Measurements from ENCODE around the gene ANKRD10. TPM values are rescaled to one million over a fixed set of nuclear protein-coding genes. Genes with fewer than 3 reads are reported as not detected.

Gene ANKRD10
- total RNA-seq, 4 donors from 2014 or later = 89.6 to 120 (median 110) TPM

DNA sequence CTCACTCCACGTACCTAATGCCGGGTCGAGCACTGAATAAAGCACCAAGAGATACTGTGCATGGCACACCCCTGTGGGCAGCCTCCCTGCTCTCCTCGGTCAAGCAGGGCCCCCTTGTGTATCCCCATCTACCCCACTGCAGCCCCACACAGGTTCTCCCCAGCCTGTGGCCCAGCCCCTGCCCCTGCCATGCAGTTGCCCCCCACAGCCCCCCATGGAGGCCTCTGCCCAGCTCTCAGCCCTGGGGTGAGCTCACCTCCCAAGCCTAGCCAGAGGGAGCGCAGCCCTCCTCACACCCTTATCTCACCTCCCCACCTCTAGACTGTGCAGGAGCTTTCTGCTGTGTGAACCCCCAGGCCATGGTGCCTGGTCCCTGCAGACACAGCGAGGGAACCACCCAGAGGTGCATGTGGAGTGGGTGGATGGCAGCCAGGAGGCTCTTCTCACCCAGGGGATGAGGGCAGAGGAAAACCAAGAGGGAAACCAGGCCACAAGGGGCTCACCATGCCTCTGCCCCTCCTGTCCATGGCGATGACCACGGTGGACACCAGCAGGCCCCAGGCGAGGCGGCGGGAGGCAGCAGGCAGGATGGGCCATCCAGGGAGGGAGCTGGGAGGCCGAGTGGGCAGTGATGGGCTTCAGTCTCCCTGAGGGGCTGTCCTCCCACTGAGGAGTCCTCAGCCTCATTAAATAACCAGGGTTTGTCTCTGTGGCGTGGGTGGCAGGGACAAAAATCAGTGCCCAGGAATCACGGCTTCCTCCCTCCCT lies 83.2 kb downstream of the ANKRD10 start:
- intact Hi-C loops (cut with DNase I) = no loop called here
- WGBS = 95% methylated on average over 14 of the region's 14 CpGs

DNA sequence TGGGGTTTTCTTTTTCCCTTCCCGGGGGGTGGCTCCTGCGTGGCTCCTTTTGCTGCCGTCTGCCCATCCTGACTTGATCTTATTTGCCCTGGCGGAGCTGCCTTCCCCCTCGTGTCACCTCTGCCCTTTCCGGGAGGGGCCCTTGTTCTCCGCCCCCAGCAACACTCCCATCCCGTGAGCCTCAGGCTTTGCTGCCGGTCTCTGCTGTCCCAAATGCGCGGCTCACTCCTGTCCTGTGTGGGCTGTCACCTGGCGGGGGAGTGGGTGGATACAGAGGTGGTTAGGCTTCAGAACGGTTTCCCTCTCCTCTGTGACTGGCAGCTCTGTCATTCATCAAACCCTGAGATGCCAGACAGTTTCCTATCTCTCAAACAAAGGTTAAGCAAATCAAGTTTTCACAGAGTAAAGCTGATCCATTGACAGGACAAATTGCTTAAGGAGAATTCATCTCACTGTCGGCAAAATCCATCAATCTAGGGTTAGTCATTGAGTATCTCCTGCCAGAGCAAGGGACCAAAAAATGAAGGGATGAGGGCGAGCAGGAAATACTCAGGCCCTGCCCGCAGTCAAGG lies 84.0 kb downstream of the ANKRD10 start:
- TF ChIP-seq, protein P1, sequence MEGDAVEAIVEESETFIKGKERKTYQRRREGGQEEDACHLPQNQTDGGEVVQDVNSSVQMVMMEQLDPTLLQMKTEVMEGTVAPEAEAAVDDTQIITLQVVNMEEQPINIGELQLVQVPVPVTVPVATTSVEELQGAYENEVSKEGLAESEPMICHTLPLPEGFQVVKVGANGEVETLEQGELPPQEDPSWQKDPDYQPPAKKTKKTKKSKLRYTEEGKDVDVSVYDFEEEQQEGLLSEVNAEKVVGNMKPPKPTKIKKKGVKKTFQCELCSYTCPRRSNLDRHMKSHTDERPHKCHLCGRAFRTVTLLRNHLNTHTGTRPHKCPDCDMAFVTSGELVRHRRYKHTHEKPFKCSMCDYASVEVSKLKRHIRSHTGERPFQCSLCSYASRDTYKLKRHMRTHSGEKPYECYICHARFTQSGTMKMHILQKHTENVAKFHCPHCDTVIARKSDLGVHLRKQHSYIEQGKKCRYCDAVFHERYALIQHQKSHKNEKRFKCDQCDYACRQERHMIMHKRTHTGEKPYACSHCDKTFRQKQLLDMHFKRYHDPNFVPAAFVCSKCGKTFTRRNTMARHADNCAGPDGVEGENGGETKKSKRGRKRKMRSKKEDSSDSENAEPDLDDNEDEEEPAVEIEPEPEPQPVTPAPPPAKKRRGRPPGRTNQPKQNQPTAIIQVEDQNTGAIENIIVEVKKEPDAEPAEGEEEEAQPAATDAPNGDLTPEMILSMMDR (IDR thresholded peaks at IDR 0.05) = no peak
- TF ChIP-seq EP300 (IDR thresholded peaks at IDR 0.05) = no peak
- no peak for TF ChIP-seq POLR2AphosphoS5 (IDR thresholded peaks at IDR 0.05)
- TF ChIP-seq POLR2A (IDR thresholded peaks at IDR 0.05; ENCODE audit: low read depth) = no peak
- Histone ChIP-seq H3K27ac (replicated peaks in 1 of 4) (no peak overlapping the region), H3K4me3 (no peak overlapping the region), H3K9me3 (no peaks in the 10 kb centered on the region), H3K27me3 (peaks cover 0 to 27% (median 0%) of the 10 kb centered on the region in 4 donors), H3K4me1 (no peaks in the 10 kb centered on the region), H3K36me3 (no peaks in the 10 kb centered on the region)
- 75% methylated on average over 16 of the region's 16 CpGs for WGBS
- intact Hi-C loops (cut with DNase I) = no loop called here
- no peak for DNase-seq (ENCODE audit: extremely low spot score)

More for the DNA sequence above, 83.2 kb downstream of the ANKRD10 start:
- no peak for DNase-seq (ENCODE audit: extremely low spot score)
- Histone ChIP-seq H3K27me3 (peaks cover 0 to 27% (median 0%) of the 10 kb centered on the region in 4 donors), H3K9me3 (no peaks in the 10 kb centered on the region), H3K4me3 (no peak overlapping the region), H3K27ac (replicated peaks in 1 of 4) (no peak overlapping the region), H3K4me1 (no peaks in the 10 kb centered on the region), H3K36me3 (no peaks in the 10 kb centered on the region)
- TF ChIP-seq, protein P1 (IDR thresholded peaks at IDR 0.05) = no peak
- TF ChIP-seq EP300 (IDR thresholded peaks at IDR 0.05) = no peak
- no peak for TF ChIP-seq POLR2AphosphoS5 (IDR thresholded peaks at IDR 0.05)
- no peak for TF ChIP-seq POLR2A (IDR thresholded peaks at IDR 0.05; ENCODE audit: low read depth)

DNA sequence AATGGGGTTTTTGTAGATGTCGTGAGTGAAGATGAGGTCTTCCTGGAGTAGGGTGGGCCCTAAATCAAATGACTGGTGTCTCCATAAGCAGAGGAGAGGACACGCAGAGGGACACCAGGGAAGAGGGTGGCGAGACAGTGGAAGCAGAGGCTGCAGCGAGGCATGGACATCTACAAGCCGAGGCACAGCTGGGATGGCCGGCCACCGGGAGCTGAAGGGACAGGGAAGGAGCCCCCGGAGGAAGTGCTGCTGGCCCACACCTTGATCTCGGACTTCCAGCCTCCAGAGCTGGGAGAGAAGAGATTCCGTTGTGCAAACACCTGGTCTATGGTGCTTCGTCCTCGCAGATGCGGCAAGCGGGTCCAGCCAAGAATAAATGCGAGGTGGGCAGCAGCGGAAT lies 84.5 kb downstream of the ANKRD10 start:
- TF ChIP-seq EP300 (IDR thresholded peaks at IDR 0.05) (no peak), POLR2AphosphoS5 (IDR thresholded peaks at IDR 0.05) (no peak)
- TF ChIP-seq, protein P1 (IDR thresholded peaks at IDR 0.05) = no peak
- Histone ChIP-seq H3K27me3 (peaks cover 0 to 27% (median 0%) of the 10 kb centered on the region in 4 donors), H3K36me3 (no peaks in the 10 kb centered on the region), H3K9me3 (no peaks in the 10 kb centered on the region), H3K4me3 (no peak overlapping the region), H3K27ac (replicated peaks in 1 of 4) (no peak overlapping the region), H3K4me1 (no peaks in the 10 kb centered on the region)
- intact Hi-C loops (cut with DNase I) = no loop called here
- WGBS = 89% methylated on average over 16 of the region's 16 CpGs
- DNase-seq (ENCODE audit: extremely low spot score) = no peak

DNA sequence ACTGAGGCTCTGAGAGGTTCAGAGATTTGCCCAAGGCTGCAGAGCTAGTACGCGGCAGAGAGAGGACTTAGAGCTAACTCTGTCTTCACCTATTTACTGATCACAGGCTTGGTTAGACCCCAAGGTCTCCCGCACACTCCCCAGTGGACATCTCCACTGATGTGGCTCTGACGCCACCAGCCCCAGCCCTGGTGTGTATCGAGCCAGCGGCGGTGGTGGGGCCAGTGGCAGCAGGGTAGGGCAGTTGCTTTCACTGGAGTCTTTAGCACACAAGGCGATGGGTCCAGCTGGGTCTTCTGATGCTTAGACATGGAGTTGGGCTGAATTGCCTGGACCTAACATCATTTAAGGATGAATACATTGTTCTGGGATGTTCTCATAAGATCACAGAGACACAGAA lies 85.4 kb downstream of the ANKRD10 start:
- WGBS = 98% methylated on average over 7 of the region's 8 CpGs

More for the DNA sequence above, 85.4 kb downstream of the ANKRD10 start:
- H3K9me3 ChIP-seq = no peaks in the 10 kb centered on the region
- no peak overlapping the region for H3K4me3 ChIP-seq
- peaks cover 0 to 27% (median 0%) of the 10 kb centered on the region in 4 donors for H3K27me3 ChIP-seq
- H3K27ac ChIP-seq (replicated peaks in 1 of 4) = no peak overlapping the region
- no peak for DNase-seq (ENCODE audit: extremely low spot score)
- intact Hi-C loops (cut with DNase I) = no loop called here
- no peaks in the 10 kb centered on the region for H3K36me3 ChIP-seq
- no peaks in the 10 kb centered on the region for H3K4me1 ChIP-seq
- TF ChIP-seq, protein P1 (IDR thresholded peaks at IDR 0.05) = no peak
- TF ChIP-seq POLR2A (IDR thresholded peaks at IDR 0.05; ENCODE audit: low read depth) (no peak), EP300 (IDR thresholded peaks at IDR 0.05) (no peak)
